HCT116 (cell line): ENCODE data around the gene EML4.

Source experiments
- CBX3 ChIP-seq: IDR thresholded peaks from 2 replicates; pipeline ENCODE4 v1.6.1; 2012; ENCODE audit warnings: low read depth
- CEBPB ChIP-seq: IDR thresholded peaks from 2 replicates; pipeline ENCODE4 v1.6.1; 2012; ENCODE audit warnings: low read depth
- EGR1 ChIP-seq: IDR thresholded peaks from 2 replicates; pipeline ENCODE4 v1.6.1; 2012; ENCODE audit warnings: low read depth
- EZH2 ChIP-seq: fragments of 200-600 bp; sonication (generic); IDR thresholded peaks from 2 replicates; pipeline ENCODE4 v1.6.1; 2017; ENCODE audit warnings: antibody characterized with exemption, mixed run types
- JUND ChIP-seq: IDR thresholded peaks from 2 replicates; pipeline ENCODE4 v1.6.1; 2012
- POLR2A ChIP-seq: IDR thresholded peaks from 2 replicates; pipeline ENCODE4 v1.7.0; 2011; ENCODE audit warnings: borderline replicate concordance; ENCODE audit not compliant: insufficient read depth, insufficient read length; ENCODE audit errors: extremely low read depth
- POLR2AphosphoS5 ChIP-seq: IDR thresholded peaks from 2 replicates; pipeline ENCODE4 v1.6.1; 2011; ENCODE audit warnings: mild to moderate bottlenecking, low read depth, low read length, moderate library complexity
- RAD21 ChIP-seq: IDR thresholded peaks from 2 replicates; pipeline ENCODE4 v1.6.1; 2012; ENCODE audit warnings: low read depth, mild to moderate bottlenecking
- SIN3A ChIP-seq: IDR thresholded peaks from 2 replicates; pipeline ENCODE4 v1.6.1; 2012; ENCODE audit warnings: low read depth
- SRF ChIP-seq: IDR thresholded peaks from 2 replicates; pipeline ENCODE4 v1.6.1; 2012; ENCODE audit warnings: low read depth
- TCF7L2 ChIP-seq: IDR thresholded peaks from 2 replicates; pipeline ENCODE4 v1.7.0; 2011; ENCODE audit warnings: borderline replicate concordance, inconsistent platforms; ENCODE audit not compliant: insufficient read depth, insufficient read length; ENCODE audit errors: extremely low read depth
- TF ChIP-seq, protein P1 (sequence below), 3 experiments: fragments of 200-600 bp in 1 of 3; sonication (generic) in 1 of 3; IDR thresholded peaks in 2 of 3; conservative IDR thresholded peaks in 1 of 3; 2 replicates each; pipeline ENCODE4 v1.5.1; 2012 to 2017; ENCODE audit warnings: low read depth in 2 of 3, low read length in 2 of 3, antibody characterized with exemption in 1 of 3, borderline replicate concordance in 1 of 3, control low read depth in 1 of 3, mild to moderate bottlenecking in 1 of 3, mixed read lengths in 1 of 3, mixed run types in 1 of 3, moderate library complexity in 1 of 3; ENCODE audit not compliant: insufficient read depth in 1 of 3

DNA sequence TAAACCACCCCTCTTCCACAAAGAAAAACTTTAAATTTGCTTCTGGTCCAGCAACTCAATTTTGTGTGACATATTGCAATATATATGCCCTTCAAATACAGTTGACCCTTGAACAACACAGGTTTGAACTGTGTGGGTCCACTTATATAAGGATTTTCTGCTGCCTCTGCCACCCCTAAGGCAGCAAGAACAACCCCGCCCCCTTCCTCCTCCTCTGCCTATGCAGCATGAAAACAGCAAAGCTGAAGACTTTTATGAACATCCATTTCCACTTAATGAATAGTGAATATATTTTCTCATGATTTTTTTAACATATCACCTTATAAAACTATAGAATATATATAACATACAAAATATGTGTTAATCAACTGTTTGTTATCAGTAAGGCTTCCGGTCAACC, 58.3 kb downstream of the EML4 start:
- TF ChIP-seq RAD21 (no peak), TCF7L2 (no peak), CBX3 (no peak), SIN3A (no peak), POLR2A (no peak), CEBPB (no peak), JUND (no peak), EGR1 (no peak), POLR2AphosphoS5 (no peak), EZH2 (no peak), SRF (no peak)
- TF ChIP-seq, protein P1, sequence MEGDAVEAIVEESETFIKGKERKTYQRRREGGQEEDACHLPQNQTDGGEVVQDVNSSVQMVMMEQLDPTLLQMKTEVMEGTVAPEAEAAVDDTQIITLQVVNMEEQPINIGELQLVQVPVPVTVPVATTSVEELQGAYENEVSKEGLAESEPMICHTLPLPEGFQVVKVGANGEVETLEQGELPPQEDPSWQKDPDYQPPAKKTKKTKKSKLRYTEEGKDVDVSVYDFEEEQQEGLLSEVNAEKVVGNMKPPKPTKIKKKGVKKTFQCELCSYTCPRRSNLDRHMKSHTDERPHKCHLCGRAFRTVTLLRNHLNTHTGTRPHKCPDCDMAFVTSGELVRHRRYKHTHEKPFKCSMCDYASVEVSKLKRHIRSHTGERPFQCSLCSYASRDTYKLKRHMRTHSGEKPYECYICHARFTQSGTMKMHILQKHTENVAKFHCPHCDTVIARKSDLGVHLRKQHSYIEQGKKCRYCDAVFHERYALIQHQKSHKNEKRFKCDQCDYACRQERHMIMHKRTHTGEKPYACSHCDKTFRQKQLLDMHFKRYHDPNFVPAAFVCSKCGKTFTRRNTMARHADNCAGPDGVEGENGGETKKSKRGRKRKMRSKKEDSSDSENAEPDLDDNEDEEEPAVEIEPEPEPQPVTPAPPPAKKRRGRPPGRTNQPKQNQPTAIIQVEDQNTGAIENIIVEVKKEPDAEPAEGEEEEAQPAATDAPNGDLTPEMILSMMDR (IDR thresholded peaks at IDR 0.05 in 2 of 3, conservative IDR thresholded peaks at IDR 0.05 in 1 of 3; ENCODE audit: borderline replicate concordance in 1 of 3, insufficient read depth in 1 of 3, low read depth in 2 of 3, low read length in 2 of 3) = no peak
